ENCODE results near the gene RPS27. TPM values are rescaled to one million over a fixed set of nuclear protein-coding genes. Genes with fewer than 3 reads are reported as not detected.

Gene RPS27
- polyA plus RNA-seq, 1 of the 3 experiments (the other 2 are of a cell fraction): 7,060 TPM

GRCh38 chr1:153985941-153986761, 4.4 kb upstream of the RPS27 start, which contains the start of gene RAB13:
Gene RAB13 (minus strand): TSS chr1:153986339. CDS start chr1:153986236, 103 bp downstream.
- 3% methylated on average over 28 of the region's 32 CpGs for WGBS (ENCODE audit: low lambda C conversion rate)
- Histone ChIP-seq H4K20me1 (ENCODE audit: insufficient read depth) (no peaks in the 10 kb centered on the region), H3K4me2 (peak within 1 kb of the TSS; percentile 99), H3K36me3 (replicated peaks in 1 of 2; ENCODE audit: control insufficient read depth in 1 of 2, insufficient read depth in 2 of 2, low read length in 1 of 2) (peaks cover 11 to 25% of the 10 kb centered on the region in 2 experiments), H3K79me2 (ENCODE audit: insufficient read depth) (peaks cover 31% of the 10 kb centered on the region), H3F3A (replicated peaks; ENCODE audit: insufficient read depth) (peaks cover 19% of the 10 kb centered on the region), H3K9me3 (no peaks in the 10 kb centered on the region), H2AFZ (ENCODE audit: low read depth) (peak within 1 kb of the TSS; percentile 90), H3K4me1 (ENCODE audit: control insufficient read depth in 1 of 2, insufficient read depth in 2 of 2, low read depth in 1 of 2, low read length in 1 of 2) (peaks cover 15 to 16% of the 10 kb centered on the region in 2 experiments), H3K27ac (ENCODE audit: low read depth in 2 of 2, low read length in 1 of 2) (peak within 1 kb of the TSS; percentile 86 to 94), H3K9ac (peak within 1 kb of the TSS; percentile 86), H3K9me2 (no peaks in the 10 kb centered on the region), H3K27me3 (ENCODE audit: insufficient read depth) (no peaks in the 10 kb centered on the region), H3K4me3 (ENCODE audit: low read depth in 2 of 2, low read length in 1 of 2) (peak within 1 kb of the TSS; percentile 81 to 90)
- peak; percentile 92 for DNase-seq
- ChIA-PET CTCF (interaction anchor here (0.6 to 4.9 kb wide), 45 partner anchors 11 to 470 kb away, joined by 3 to 68 read pairs (median 6); partner anchors contain the start of genes CHTOP, CREB3L4, CRTC2 and DENND4B), POLR2A (interaction anchor here (0.7 to 2.7 kb wide), 6 partner anchors 9 to 211 kb away, joined by 3 to 17 read pairs (median 6); partner anchors contain the start of genes CREB3L4, CRTC2, JTB and SLC27A3)
- TF ChIP-seq, protein P1, sequence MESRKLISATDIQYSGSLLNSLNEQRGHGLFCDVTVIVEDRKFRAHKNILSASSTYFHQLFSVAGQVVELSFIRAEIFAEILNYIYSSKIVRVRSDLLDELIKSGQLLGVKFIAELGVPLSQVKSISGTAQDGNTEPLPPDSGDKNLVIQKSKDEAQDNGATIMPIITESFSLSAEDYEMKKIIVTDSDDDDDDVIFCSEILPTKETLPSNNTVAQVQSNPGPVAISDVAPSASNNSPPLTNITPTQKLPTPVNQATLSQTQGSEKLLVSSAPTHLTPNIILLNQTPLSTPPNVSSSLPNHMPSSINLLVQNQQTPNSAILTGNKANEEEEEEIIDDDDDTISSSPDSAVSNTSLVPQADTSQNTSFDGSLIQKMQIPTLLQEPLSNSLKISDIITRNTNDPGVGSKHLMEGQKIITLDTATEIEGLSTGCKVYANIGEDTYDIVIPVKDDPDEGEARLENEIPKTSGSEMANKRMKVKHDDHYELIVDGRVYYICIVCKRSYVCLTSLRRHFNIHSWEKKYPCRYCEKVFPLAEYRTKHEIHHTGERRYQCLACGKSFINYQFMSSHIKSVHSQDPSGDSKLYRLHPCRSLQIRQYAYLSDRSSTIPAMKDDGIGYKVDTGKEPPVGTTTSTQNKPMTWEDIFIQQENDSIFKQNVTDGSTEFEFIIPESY (IDR thresholded peaks at IDR 0.05; ENCODE audit: borderline replicate concordance, low read depth): no peak
- no peak for TF ChIP-seq GABPA (IDR thresholded peaks at IDR 0.05; ENCODE audit: low read depth)
- no peak for TF ChIP-seq TEAD4 (IDR thresholded peaks at IDR 0.05; ENCODE audit: borderline replicate concordance, insufficient read depth)
- TF ChIP-seq RXRA (IDR thresholded peaks at IDR 0.05; ENCODE audit: borderline replicate concordance, low read depth): no peak
- TF ChIP-seq, protein P2, sequence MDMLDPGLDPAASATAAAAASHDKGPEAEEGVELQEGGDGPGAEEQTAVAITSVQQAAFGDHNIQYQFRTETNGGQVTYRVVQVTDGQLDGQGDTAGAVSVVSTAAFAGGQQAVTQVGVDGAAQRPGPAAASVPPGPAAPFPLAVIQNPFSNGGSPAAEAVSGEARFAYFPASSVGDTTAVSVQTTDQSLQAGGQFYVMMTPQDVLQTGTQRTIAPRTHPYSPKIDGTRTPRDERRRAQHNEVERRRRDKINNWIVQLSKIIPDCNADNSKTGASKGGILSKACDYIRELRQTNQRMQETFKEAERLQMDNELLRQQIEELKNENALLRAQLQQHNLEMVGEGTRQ (IDR thresholded peaks at IDR 0.05; ENCODE audit: borderline replicate concordance, low read depth, low read length): no peak
- no peak; the same call in 1 of the 2 replicates for TF ChIP-seq SIN3A (IDR thresholded peaks at IDR 0.05; ENCODE audit: borderline replicate concordance, low read depth, low read length)
- no peak for TF ChIP-seq EZH2phosphoT487 (IDR thresholded peaks at IDR 0.05; ENCODE audit: borderline replicate concordance, low read depth)
- TF ChIP-seq JUND (IDR thresholded peaks at IDR 0.05): no peak
- no peak for TF ChIP-seq FOXJ3 (CRISPR knock-in tag; IDR thresholded peaks at IDR 0.05)
- 0 out of 2 replicates have a peak, but pooled peaks have one; percentile 7 for TF ChIP-seq NFIC (IDR thresholded peaks at IDR 0.05; ENCODE audit: borderline replicate concordance)
- TF ChIP-seq MXI1 (IDR thresholded peaks at IDR 0.05; ENCODE audit: low read depth, low read length): peak; percentile 25
- no peak for TF ChIP-seq RFX5 (IDR thresholded peaks at IDR 0.05; ENCODE audit: low read length)
- TF ChIP-seq POLR2AphosphoS5 (IDR thresholded peaks at IDR 0.05; ENCODE audit: low read depth, low read length): peak; percentile 63; the same call in 1 of the 2 replicates
- 0 out of 2 replicates have a peak, but pooled peaks have one; percentile 57 for TF ChIP-seq YY1 (IDR thresholded peaks at IDR 0.05; ENCODE audit: low read depth)
- no peak for TF ChIP-seq TCF12 (IDR thresholded peaks at IDR 0.05)
- TF ChIP-seq, protein P3, sequence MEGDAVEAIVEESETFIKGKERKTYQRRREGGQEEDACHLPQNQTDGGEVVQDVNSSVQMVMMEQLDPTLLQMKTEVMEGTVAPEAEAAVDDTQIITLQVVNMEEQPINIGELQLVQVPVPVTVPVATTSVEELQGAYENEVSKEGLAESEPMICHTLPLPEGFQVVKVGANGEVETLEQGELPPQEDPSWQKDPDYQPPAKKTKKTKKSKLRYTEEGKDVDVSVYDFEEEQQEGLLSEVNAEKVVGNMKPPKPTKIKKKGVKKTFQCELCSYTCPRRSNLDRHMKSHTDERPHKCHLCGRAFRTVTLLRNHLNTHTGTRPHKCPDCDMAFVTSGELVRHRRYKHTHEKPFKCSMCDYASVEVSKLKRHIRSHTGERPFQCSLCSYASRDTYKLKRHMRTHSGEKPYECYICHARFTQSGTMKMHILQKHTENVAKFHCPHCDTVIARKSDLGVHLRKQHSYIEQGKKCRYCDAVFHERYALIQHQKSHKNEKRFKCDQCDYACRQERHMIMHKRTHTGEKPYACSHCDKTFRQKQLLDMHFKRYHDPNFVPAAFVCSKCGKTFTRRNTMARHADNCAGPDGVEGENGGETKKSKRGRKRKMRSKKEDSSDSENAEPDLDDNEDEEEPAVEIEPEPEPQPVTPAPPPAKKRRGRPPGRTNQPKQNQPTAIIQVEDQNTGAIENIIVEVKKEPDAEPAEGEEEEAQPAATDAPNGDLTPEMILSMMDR (IDR thresholded peaks at IDR 0.05): no peak
- no peak for TF ChIP-seq RCOR1 (IDR thresholded peaks at IDR 0.05; ENCODE audit: low read length)
- TF ChIP-seq MAX (IDR thresholded peaks at IDR 0.05; ENCODE audit: low read depth): no peak
- TF ChIP-seq, protein P4, sequence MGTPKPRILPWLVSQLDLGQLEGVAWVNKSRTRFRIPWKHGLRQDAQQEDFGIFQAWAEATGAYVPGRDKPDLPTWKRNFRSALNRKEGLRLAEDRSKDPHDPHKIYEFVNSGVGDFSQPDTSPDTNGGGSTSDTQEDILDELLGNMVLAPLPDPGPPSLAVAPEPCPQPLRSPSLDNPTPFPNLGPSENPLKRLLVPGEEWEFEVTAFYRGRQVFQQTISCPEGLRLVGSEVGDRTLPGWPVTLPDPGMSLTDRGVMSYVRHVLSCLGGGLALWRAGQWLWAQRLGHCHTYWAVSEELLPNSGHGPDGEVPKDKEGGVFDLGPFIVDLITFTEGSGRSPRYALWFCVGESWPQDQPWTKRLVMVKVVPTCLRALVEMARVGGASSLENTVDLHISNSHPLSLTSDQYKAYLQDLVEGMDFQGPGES (IDR thresholded peaks at IDR 0.05; ENCODE audit: low read depth, low read length): no peak
- TF ChIP-seq FOXM1 (IDR thresholded peaks at IDR 0.05; ENCODE audit: low read depth): no peak
- TF ChIP-seq TAF1 (IDR thresholded peaks at IDR 0.05; ENCODE audit: borderline replicate concordance, low read depth, low read length): no peak
- no peak for TF ChIP-seq GATA2 (CRISPR knock-in tag; IDR thresholded peaks at IDR 0.05)
- no peak for TF ChIP-seq USF1 (IDR thresholded peaks at IDR 0.05; ENCODE audit: borderline replicate concordance, low read depth)
- no peak for TF ChIP-seq SMC3 (IDR thresholded peaks at IDR 0.05; ENCODE audit: low read depth, low read length)
- no peak for TF ChIP-seq MEF2A (IDR thresholded peaks at IDR 0.05; ENCODE audit: borderline replicate concordance, low read depth)
